ENCODE measurements around the gene PDGFRB.

Gene PDGFRB

GRCh38 chr5:150079909-150080461, 75.7 kb downstream of the PDGFRB start:
- Histone ChIP-seq H3K4me3 (ENCODE audit: low read length) (no peak overlapping the region), H4K20me1 (ENCODE audit: control insufficient read depth, insufficient read depth, low read depth, low read length) (peaks cover 3% of the 10 kb centered on the region; the same call in 1 of the 2 replicates), H3K4me1 (ENCODE audit: control insufficient read depth, low read length) (peaks cover 16% of the 10 kb centered on the region), H3K27me3 (ENCODE audit: control insufficient read depth, low read length) (peaks cover 15% of the 10 kb centered on the region), H3K9me3 (ENCODE audit: control insufficient read depth, insufficient read depth, low read length) (no peaks in the 10 kb centered on the region), H3K79me2 (ENCODE audit: control insufficient read depth, low read length) (no peaks in the 10 kb centered on the region), H3F3A (ENCODE audit: control insufficient read depth, insufficient read depth) (no peaks in the 10 kb centered on the region), H3K36me3 (ENCODE audit: control insufficient read depth, low read length) (no peaks in the 10 kb centered on the region), H3K27ac (ENCODE audit: low read depth, low read length) (no peak overlapping the region), H3K9me2 (replicated peaks; ENCODE audit: control insufficient read depth, low read length) (no peaks in the 10 kb centered on the region), H3K4me2 (ENCODE audit: low read length) (no peak overlapping the region)
- TF ChIP-seq EZH2phosphoT487 (IDR thresholded peaks at IDR 0.05; ENCODE audit: borderline replicate concordance, low read length) = no peak
- TF ChIP-seq, protein P1, sequence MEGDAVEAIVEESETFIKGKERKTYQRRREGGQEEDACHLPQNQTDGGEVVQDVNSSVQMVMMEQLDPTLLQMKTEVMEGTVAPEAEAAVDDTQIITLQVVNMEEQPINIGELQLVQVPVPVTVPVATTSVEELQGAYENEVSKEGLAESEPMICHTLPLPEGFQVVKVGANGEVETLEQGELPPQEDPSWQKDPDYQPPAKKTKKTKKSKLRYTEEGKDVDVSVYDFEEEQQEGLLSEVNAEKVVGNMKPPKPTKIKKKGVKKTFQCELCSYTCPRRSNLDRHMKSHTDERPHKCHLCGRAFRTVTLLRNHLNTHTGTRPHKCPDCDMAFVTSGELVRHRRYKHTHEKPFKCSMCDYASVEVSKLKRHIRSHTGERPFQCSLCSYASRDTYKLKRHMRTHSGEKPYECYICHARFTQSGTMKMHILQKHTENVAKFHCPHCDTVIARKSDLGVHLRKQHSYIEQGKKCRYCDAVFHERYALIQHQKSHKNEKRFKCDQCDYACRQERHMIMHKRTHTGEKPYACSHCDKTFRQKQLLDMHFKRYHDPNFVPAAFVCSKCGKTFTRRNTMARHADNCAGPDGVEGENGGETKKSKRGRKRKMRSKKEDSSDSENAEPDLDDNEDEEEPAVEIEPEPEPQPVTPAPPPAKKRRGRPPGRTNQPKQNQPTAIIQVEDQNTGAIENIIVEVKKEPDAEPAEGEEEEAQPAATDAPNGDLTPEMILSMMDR (IDR thresholded peaks at IDR 0.05; ENCODE audit: low read depth, low read length, poor library complexity, severe bottlenecking) = no peak

- peaks cover 16% of the 10 kb centered on the region for H3K4me1 ChIP-seq (ENCODE audit: control insufficient read depth, low read length)
Observed at GRCh38 chr5:150078802-150079689, 76.6 kb downstream of the PDGFRB start.

GRCh38 chr5:150077996-150078801, 77.4 kb downstream of the PDGFRB start:
- TF ChIP-seq, protein P1 (IDR thresholded peaks at IDR 0.05; ENCODE audit: low read depth, low read length, poor library complexity, severe bottlenecking) = no peak
- TF ChIP-seq EZH2phosphoT487 (IDR thresholded peaks at IDR 0.05; ENCODE audit: borderline replicate concordance, low read length) = no peak

More at GRCh38 chr5:150078802-150079689, 76.6 kb downstream of the PDGFRB start:
- Histone ChIP-seq H3K9me3 (ENCODE audit: control insufficient read depth, insufficient read depth, low read length) (no peaks in the 10 kb centered on the region), H3F3A (ENCODE audit: control insufficient read depth, insufficient read depth) (no peaks in the 10 kb centered on the region), H3K27me3 (ENCODE audit: control insufficient read depth, low read length) (peaks cover 20% of the 10 kb centered on the region), H3K4me2 (ENCODE audit: low read length) (no peak overlapping the region), H3K9me2 (replicated peaks; ENCODE audit: control insufficient read depth, low read length) (no peaks in the 10 kb centered on the region), H4K20me1 (ENCODE audit: control insufficient read depth, insufficient read depth, low read depth, low read length) (peaks cover 3% of the 10 kb centered on the region; the same call in 1 of the 2 replicates), H3K4me3 (ENCODE audit: low read length) (no peak overlapping the region), H3K27ac (ENCODE audit: low read depth, low read length) (no peak overlapping the region), H3K36me3 (ENCODE audit: control insufficient read depth, low read length) (no peaks in the 10 kb centered on the region), H3K79me2 (ENCODE audit: control insufficient read depth, low read length) (no peaks in the 10 kb centered on the region)
- no peak for TF ChIP-seq EZH2phosphoT487 (IDR thresholded peaks at IDR 0.05; ENCODE audit: borderline replicate concordance, low read length)
- TF ChIP-seq, protein P1 (IDR thresholded peaks at IDR 0.05; ENCODE audit: low read depth, low read length, poor library complexity, severe bottlenecking) = no peak

More at GRCh38 chr5:150077996-150078801, 77.4 kb downstream of the PDGFRB start:
- Histone ChIP-seq H3K9me3 (ENCODE audit: control insufficient read depth, insufficient read depth, low read length) (no peaks in the 10 kb centered on the region), H3F3A (ENCODE audit: control insufficient read depth, insufficient read depth) (no peaks in the 10 kb centered on the region), H3K36me3 (ENCODE audit: control insufficient read depth, low read length) (no peaks in the 10 kb centered on the region), H4K20me1 (ENCODE audit: control insufficient read depth, insufficient read depth, low read depth, low read length) (peaks cover 3% of the 10 kb centered on the region; the same call in 1 of the 2 replicates), H3K27ac (ENCODE audit: low read depth, low read length) (no peak overlapping the region), H3K27me3 (ENCODE audit: control insufficient read depth, low read length) (peaks cover 16% of the 10 kb centered on the region), H3K79me2 (ENCODE audit: control insufficient read depth, low read length) (no peaks in the 10 kb centered on the region), H3K4me2 (ENCODE audit: low read length) (no peak overlapping the region), H3K4me3 (ENCODE audit: low read length) (no peak overlapping the region), H3K9me2 (replicated peaks; ENCODE audit: control insufficient read depth, low read length) (no peaks in the 10 kb centered on the region), H3K4me1 (ENCODE audit: control insufficient read depth, low read length) (peaks cover 16% of the 10 kb centered on the region)
